IPS-18a (cell line): ENCODE data around the gene WASF1.

Experiments
- H3K27ac ChIP-seq: one replicate; pipeline ENCODE4 v1.5.1; 2013; ENCODE audit warnings: low read length
- H3K27me3 ChIP-seq: one replicate; pipeline ENCODE4 v1.6.1; 2013; ENCODE audit warnings: mild to moderate bottlenecking, low read length; ENCODE audit not compliant: control insufficient read depth, insufficient read depth
- H3K36me3 ChIP-seq: one replicate; pipeline ENCODE4 v1.6.1; 2013; ENCODE audit warnings: low read depth, low read length; ENCODE audit not compliant: control insufficient read depth
- H3K4me1 ChIP-seq: one replicate; pipeline ENCODE4 v1.6.1; 2013; ENCODE audit warnings: low read depth, low read length; ENCODE audit not compliant: control insufficient read depth
- H3K4me3 ChIP-seq: one replicate; pipeline ENCODE4 v1.5.1; 2013; ENCODE audit warnings: low read length
- H3K9ac ChIP-seq: one replicate; pipeline ENCODE4 v1.6.1; 2013; ENCODE audit warnings: mild to moderate bottlenecking, low read length, moderate library complexity
- H3K9me3 ChIP-seq: one replicate; pipeline ENCODE4 v1.6.1; 2013; ENCODE audit warnings: low read depth, low read length; ENCODE audit not compliant: control insufficient read depth

WASF1 gene

GRCh38 chr6:110195639-110196038 lies 16.2 kb upstream of the WASF1 start:
- Histone ChIP-seq H3K9me3 (no peaks in the 10 kb centered on the region), H3K9ac (no peak overlapping the region), H3K27me3 (no peaks in the 10 kb centered on the region), H3K36me3 (peaks cover 10% of the 10 kb centered on the region), H3K27ac (no peak overlapping the region), H3K4me1 (no peaks in the 10 kb centered on the region), H3K4me3 (no peak overlapping the region)

GRCh38 chr6:110191477-110191876 lies 12.0 kb upstream of the WASF1 start:
- H3K36me3 ChIP-seq: peaks cover 10% of the 10 kb centered on the region
- no peaks in the 10 kb centered on the region for H3K4me1 ChIP-seq
- H3K9me3 ChIP-seq: no peaks in the 10 kb centered on the region

GRCh38 chr6:110190726-110191125 lies 11.3 kb upstream of the WASF1 start:
- Histone ChIP-seq H3K4me1 (no peaks in the 10 kb centered on the region), H3K36me3 (peaks cover 10% of the 10 kb centered on the region), H3K9ac (no peak overlapping the region), H3K27me3 (no peaks in the 10 kb centered on the region), H3K9me3 (no peaks in the 10 kb centered on the region), H3K4me3 (no peak overlapping the region), H3K27ac (no peak overlapping the region)

More at GRCh38 chr6:110191477-110191876, 12.0 kb upstream of the WASF1 start:
- H3K4me3 ChIP-seq: no peak overlapping the region
- H3K27me3 ChIP-seq: no peaks in the 10 kb centered on the region
- H3K27ac ChIP-seq: no peak overlapping the region
- H3K9ac ChIP-seq: no peak overlapping the region

GRCh38 chr6:110188791-110189190 lies 9.3 kb upstream of the WASF1 start:
- Histone ChIP-seq H3K4me3 (no peak overlapping the region), H3K4me1 (no peaks in the 10 kb centered on the region), H3K27ac (no peak overlapping the region), H3K27me3 (no peaks in the 10 kb centered on the region), H3K9me3 (no peaks in the 10 kb centered on the region), H3K36me3 (peaks cover 4% of the 10 kb centered on the region), H3K9ac (no peak overlapping the region)

GRCh38 chr6:110185879-110186278 lies 6.4 kb upstream of the WASF1 start:
- peaks cover 4% of the 10 kb centered on the region for H3K4me1 ChIP-seq
- H3K27ac ChIP-seq: no peak overlapping the region
- no peaks in the 10 kb centered on the region for H3K9me3 ChIP-seq
- H3K36me3 ChIP-seq: peaks cover 2% of the 10 kb centered on the region
- H3K9ac ChIP-seq: no peak overlapping the region
- no peak overlapping the region for H3K4me3 ChIP-seq
- no peaks in the 10 kb centered on the region for H3K27me3 ChIP-seq

- Histone ChIP-seq H3K4me3 (no peak overlapping the region), H3K9ac (no peak overlapping the region), H3K27me3 (no peaks in the 10 kb centered on the region)
These were observed 3.9 kb upstream of the WASF1 start for GRCh38 chr6:110183292-110183885.

GRCh38 chr6:110181131-110182030 lies 1.9 kb upstream of the WASF1 start:
- Histone ChIP-seq H3K27ac (no peak overlapping the region), H3K4me1 (peaks cover 10% of the 10 kb centered on the region), H3K36me3 (peaks cover 2% of the 10 kb centered on the region), H3K4me3 (peak overlapping the region; percentile 92), H3K27me3 (no peaks in the 10 kb centered on the region), H3K9me3 (no peaks in the 10 kb centered on the region), H3K9ac (peak overlapping the region; percentile 91)

More at GRCh38 chr6:110183292-110183885, 3.9 kb upstream of the WASF1 start:
- Histone ChIP-seq H3K9me3 (no peaks in the 10 kb centered on the region), H3K36me3 (peaks cover 2% of the 10 kb centered on the region), H3K27ac (no peak overlapping the region), H3K4me1 (peaks cover 6% of the 10 kb centered on the region)

- Histone ChIP-seq H3K9ac (peak within 1 kb of the TSS; percentile 91), H3K4me3 (peak within 1 kb of the TSS; percentile 92), H3K9me3 (no peaks in the 10 kb centered on the region), H3K27me3 (no peaks in the 10 kb centered on the region), H3K36me3 (peaks cover 2% of the 10 kb centered on the region), H3K4me1 (peaks cover 10% of the 10 kb centered on the region), H3K27ac (peak within 1 kb of the TSS; percentile 66)
These were observed 948 bp upstream of the WASF1 start, which contains the start of gene CDC40 for GRCh38 chr6:110180228-110181008. CDC40 (plus strand) TSS chr6:110180427; CDS start chr6:110180445, 18 bp downstream.

GRCh38 chr6:110178626-110179405 lies 654 bp downstream of the WASF1 start:
- H3K4me1 ChIP-seq: peaks cover 10% of the 10 kb centered on the region
- no peak overlapping the region for H3K27ac ChIP-seq
- peaks cover 2% of the 10 kb centered on the region for H3K36me3 ChIP-seq
- peak overlapping the region; percentile 84 for H3K9ac ChIP-seq
- H3K27me3 ChIP-seq: no peaks in the 10 kb centered on the region
- no peaks in the 10 kb centered on the region for H3K9me3 ChIP-seq
- H3K4me3 ChIP-seq: peak overlapping the region; percentile 92

- no peak overlapping the region for H3K9ac ChIP-seq
- H3K4me1 ChIP-seq: peaks cover 16% of the 10 kb centered on the region
- no peak overlapping the region for H3K27ac ChIP-seq
- H3K36me3 ChIP-seq: no peaks in the 10 kb centered on the region
- H3K4me3 ChIP-seq: no peak overlapping the region
- H3K27me3 ChIP-seq: no peaks in the 10 kb centered on the region
- H3K9me3 ChIP-seq: no peaks in the 10 kb centered on the region
These were observed 5.9 kb downstream of the WASF1 start for GRCh38 chr6:110173506-110174132.
